Kidney epithelial cell (primary cell): Measurements from ENCODE around the gene VAC14. TPM values are rescaled to one million over a fixed set of nuclear protein-coding genes. Genes with fewer than 3 reads are reported as not detected.
A peak's percentile ranks its signal among the peaks of the same experiment; 100 is the strongest.

ENCODE experiments used
- DNase-seq: peaks from one replicate; pipeline ENCODE4 v3.0.0-alpha.2; 2010; ENCODE audit warnings: low read depth
- H3K27me3 ChIP-seq: 2 replicates; pipeline ENCODE4 v1.6.0; 2011; ENCODE audit warnings: low read length; ENCODE audit not compliant: control insufficient read depth, insufficient read depth
- H3K36me3 ChIP-seq: 2 replicates; pipeline ENCODE4 v1.5.1; 2011; ENCODE audit warnings: low read length; ENCODE audit not compliant: control insufficient read depth, insufficient read depth
- H3K4me3 ChIP-seq: 2 replicates; pipeline ENCODE4 v1.5.1; 2011; ENCODE audit warnings: low read depth, mild to moderate bottlenecking, control low read depth, low read length
- CTCF ChIP-seq: IDR thresholded peaks from 2 replicates; pipeline ENCODE4 v1.5.1; 2011; ENCODE audit warnings: mild to moderate bottlenecking, moderate library complexity, low read length, control low read depth, inconsistent platforms; ENCODE audit not compliant: insufficient read depth, poor library complexity, severe bottlenecking
- total RNA-seq: library from RNA; depleted of rRNA; stranded (reverse); fragments of >200 nt; gene quantifications from 2 replicates; pipeline ENCODE4 v1.2.3, GENCODE V29; 2015

The VAC14 gene
- total RNA-seq, 1 donor from 2014 or later = 61.3 TPM

DNA sequence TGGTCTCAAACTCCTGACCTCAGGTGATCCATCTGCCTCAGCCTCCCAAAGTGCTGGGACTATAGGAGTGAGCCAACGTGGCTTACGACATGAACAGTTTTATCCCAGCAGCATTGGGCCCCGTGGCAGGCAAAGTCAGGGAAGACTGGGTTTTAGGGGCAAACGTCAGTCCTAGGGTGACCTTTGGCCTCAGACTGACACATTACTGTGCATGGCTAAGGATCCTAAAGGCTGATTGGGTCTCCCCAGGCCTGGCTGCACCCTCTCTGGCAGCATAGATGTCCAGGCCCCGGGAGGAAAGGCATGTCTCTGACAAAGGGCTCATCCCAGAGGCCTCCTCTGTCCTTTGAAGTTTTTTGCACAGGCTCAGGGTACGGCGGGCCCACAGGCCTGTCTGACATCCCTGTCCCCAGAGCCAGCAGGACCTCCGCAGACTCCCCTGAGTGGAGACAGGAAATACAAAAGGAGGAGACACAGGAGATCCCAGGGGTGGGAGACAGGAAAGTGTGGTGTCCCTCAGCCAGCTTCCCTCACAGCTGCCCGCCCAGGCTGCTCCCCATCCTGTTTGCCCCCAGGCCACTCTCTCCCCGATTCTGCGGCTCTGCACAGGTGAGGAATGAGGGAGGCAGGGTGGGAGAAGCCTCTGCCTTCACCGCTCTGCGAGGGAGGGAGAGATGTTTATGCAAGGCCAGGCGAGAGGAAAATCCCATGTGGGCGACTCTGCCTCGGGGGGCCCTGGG, 60.6 kb downstream of the VAC14 start:
- Histone ChIP-seq H3K36me3 (no peaks in the 10 kb centered on the region), H3K4me3 (no peak overlapping the region)

GRCh38 chr16:70739389-70739788, 61.6 kb downstream of the VAC14 start:
- no peaks in the 10 kb centered on the region for H3K27me3 ChIP-seq
- H3K36me3 ChIP-seq = no peaks in the 10 kb centered on the region
- H3K4me3 ChIP-seq = no peak overlapping the region
- no peak for TF ChIP-seq CTCF
- DNase-seq = no peak

More for the DNA sequence above, 60.6 kb downstream of the VAC14 start:
- TF ChIP-seq CTCF = no peak
- no peak for DNase-seq
- no peaks in the 10 kb centered on the region for H3K27me3 ChIP-seq

GRCh38 chr16:70738083-70738977, 62.6 kb downstream of the VAC14 start:
- no peak for DNase-seq
- peak; percentile 83 for TF ChIP-seq CTCF
- Histone ChIP-seq H3K4me3 (no peak overlapping the region), H3K36me3 (no peaks in the 10 kb centered on the region), H3K27me3 (no peaks in the 10 kb centered on the region)

DNA sequence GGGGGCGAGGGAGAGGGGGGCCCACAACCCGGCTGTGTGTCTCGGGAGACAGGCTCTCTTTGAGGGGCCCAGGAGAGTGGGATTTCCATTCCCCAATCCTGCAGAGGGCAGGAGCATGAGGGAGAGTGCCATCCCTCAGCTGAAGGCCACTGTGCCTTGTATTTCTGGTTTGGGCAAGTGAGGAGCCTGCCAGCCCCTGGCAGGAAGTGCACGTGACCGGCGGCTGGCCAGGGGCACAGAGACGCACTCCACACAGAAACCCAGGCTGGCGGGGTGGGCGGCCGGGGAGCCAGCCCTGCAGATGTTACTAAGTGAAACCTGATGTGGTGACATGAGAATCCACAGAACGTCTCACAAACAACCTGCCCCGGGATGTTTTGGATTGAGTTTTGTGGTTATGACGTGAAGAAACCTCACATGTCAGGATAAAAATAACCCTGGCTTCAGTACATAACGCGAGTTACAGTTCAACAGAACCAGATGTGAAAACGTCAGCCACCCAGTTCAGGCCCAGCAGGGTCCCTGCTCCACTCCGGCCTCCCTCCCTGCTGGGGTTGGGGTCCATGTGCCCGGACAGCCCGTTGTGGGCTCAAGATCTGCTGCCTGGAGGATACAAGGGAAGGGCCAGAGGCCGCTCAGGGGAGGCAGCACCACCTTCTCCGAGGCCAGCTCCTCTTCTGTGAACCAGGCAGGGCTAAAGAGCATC, 63.4 kb downstream of the VAC14 start:
- Histone ChIP-seq H3K27me3 (no peaks in the 10 kb centered on the region), H3K4me3 (no peak overlapping the region), H3K36me3 (no peaks in the 10 kb centered on the region)
- DNase-seq = no peak
- no peak for TF ChIP-seq CTCF

GRCh38 chr16:70736465-70737376, 64.2 kb downstream of the VAC14 start:
- H3K4me3 ChIP-seq = no peak overlapping the region
- DNase-seq = no peak
- no peaks in the 10 kb centered on the region for H3K36me3 ChIP-seq
- no peak for TF ChIP-seq CTCF
- H3K27me3 ChIP-seq = no peaks in the 10 kb centered on the region
